Bone marrow (tissue), 2 donors: Measurements from ENCODE around the gene DMBX1.

ENCODE experiments used
- DNase-seq, 2 donors: peaks; one replicate each; lab custom pipeline; 2025; lab: John Stamatoyannopoulos, UW

DMBX1 gene

GRCh38 chr1:46489638-46490405, at the start of gene DMBX1:
Gene DMBX1, plus strand, starts transcription at chr1:46489836. Its CDS starts 17,175 bp downstream, at chr1:46507011.
- peak in 1 of 2 donors; percentile 32 for DNase-seq

GRCh38 chr1:46440478-46440877, 49.2 kb upstream of the DMBX1 start:
- no peak for DNase-seq

GRCh38 chr1:46442317-46443161, 47.1 kb upstream of the DMBX1 start:
- peak; percentile 49 to 62 for DNase-seq

GRCh38 chr1:46444466-46444865, 45.2 kb upstream of the DMBX1 start:
- no peak for DNase-seq

GRCh38 chr1:46445773-46446256, 43.8 kb upstream of the DMBX1 start:
- no peak for DNase-seq

- peak in 1 of 2 donors; percentile 33 for DNase-seq
These were observed 42.8 kb upstream of the DMBX1 start for GRCh38 chr1:46446646-46447498.

- DNase-seq, result no peak
These were observed 42.0 kb upstream of the DMBX1 start for GRCh38 chr1:46447499-46448108.

- no peak for DNase-seq
These were observed 41.3 kb upstream of the DMBX1 start for GRCh38 chr1:46448109-46448911.

GRCh38 chr1:46449223-46450159, 40.1 kb upstream of the DMBX1 start:
- no peak for DNase-seq

- no peak for DNase-seq
These were observed 39.5 kb upstream of the DMBX1 start for GRCh38 chr1:46450160-46450517.

- no peak for DNase-seq
These were observed 37.4 kb upstream of the DMBX1 start for GRCh38 chr1:46451948-46452930.

- DNase-seq, result no peak
These were observed 36.7 kb upstream of the DMBX1 start for GRCh38 chr1:46452931-46453325.

GRCh38 chr1:46453449-46453848, 36.2 kb upstream of the DMBX1 start:
- DNase-seq, result no peak

- no peak for DNase-seq
These were observed 33.7 kb upstream of the DMBX1 start for GRCh38 chr1:46455951-46456350.

GRCh38 chr1:46456411-46456963, 33.1 kb upstream of the DMBX1 start:
- DNase-seq, result no peak

- no peak for DNase-seq
These were observed 32.5 kb upstream of the DMBX1 start for GRCh38 chr1:46457178-46457577.

- DNase-seq, result no peak
These were observed 31.4 kb upstream of the DMBX1 start for GRCh38 chr1:46458190-46458589.

GRCh38 chr1:46458846-46459245, 30.8 kb upstream of the DMBX1 start:
- DNase-seq, result no peak
